ENCODE data around the gene MYBPHL.

MYBPHL gene

DNA sequence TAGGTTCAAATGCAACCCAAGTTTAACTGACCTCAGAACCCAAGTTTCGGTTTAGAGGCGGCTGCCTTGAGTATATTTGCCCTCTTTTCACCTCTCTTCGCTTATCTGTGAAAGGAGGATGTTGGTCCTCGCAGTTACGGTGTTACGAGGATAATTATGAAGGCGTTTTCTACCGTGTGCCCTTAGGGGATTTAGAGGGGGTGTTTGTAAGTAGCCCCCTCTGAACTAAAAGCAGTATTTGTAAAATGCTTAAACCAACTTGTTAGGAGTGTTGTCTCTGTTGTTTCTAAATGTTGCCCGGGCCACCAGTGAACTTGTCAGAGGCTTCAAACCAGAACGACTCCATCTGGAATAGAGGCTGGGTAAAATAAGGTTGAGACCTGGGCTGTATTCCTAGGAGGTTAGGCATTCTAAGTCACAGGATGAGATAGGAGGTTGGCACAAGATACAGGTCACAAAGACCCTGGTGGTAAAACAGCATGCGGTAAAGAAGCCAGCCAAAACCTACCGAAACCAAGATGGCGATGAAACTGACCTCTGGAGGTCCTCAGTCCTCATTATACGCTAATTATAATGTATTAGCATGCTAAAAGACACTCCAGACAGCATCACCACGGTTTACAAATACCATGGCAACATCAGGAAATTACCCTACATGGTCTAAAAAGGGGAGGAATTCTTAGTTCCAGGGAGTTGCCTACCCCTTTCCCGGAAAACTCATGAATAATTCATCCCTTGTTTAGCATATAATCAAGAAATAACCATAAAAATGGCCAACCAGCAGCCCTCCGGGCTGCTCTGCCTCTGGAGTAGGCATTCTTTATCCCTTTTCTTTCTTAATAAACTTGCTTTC lies 22.8 kb downstream of the MYBPHL start:
- no peak for TF ChIP-seq CTCF (IDR thresholded peaks at IDR 0.05; ENCODE audit: extremely low read depth, missing control alignments)
- no peak for DNase-seq (ENCODE audit: low spot score)

DNA sequence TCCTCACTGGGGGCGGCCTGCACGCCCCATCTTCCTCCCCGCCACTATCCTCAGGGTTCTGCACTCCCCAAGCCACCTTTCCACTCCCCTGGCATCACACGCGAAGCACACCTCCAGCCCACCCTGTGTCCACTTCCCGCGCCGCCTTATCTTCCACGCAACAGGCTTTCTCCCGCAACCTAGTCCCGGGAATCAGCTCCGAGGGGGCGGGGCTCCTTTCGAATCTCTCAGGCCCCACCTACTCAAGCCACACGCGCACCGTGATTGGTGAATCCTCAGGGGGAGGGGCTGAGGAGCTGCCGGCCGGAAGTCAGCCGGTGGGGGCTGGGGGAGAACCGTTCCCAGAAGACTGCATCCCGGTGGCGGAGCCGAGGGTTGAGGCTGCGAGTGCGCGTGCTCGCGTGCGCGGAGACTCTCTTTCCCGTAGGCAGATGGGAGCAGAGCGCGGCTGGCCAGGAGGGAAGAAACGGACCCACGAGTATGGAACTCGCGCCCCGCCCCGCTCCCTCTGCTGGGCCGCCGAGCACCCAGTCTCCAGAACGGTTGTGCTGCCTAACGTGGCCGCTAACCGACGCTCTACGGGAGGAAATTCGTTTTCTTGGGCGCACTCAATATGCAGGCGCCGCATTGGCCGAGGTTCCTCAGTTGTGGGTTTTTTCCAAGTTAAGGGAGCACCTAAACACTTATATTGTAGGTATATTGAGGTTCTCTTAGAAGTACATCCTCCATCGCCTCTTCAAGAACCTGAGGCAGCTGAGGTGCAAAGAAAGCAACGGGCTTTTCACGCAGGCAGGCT lies 23.7 kb downstream of the MYBPHL start, which contains the start of gene PSRC1:
PSRC1 (minus strand) TSS at position 194 of the 796 bp plus-strand sequence.
- DNase-seq (ENCODE audit: low spot score), result peak; percentile 95
- peak; percentile 30 for TF ChIP-seq CTCF (IDR thresholded peaks at IDR 0.05; ENCODE audit: extremely low read depth, missing control alignments)

DNA sequence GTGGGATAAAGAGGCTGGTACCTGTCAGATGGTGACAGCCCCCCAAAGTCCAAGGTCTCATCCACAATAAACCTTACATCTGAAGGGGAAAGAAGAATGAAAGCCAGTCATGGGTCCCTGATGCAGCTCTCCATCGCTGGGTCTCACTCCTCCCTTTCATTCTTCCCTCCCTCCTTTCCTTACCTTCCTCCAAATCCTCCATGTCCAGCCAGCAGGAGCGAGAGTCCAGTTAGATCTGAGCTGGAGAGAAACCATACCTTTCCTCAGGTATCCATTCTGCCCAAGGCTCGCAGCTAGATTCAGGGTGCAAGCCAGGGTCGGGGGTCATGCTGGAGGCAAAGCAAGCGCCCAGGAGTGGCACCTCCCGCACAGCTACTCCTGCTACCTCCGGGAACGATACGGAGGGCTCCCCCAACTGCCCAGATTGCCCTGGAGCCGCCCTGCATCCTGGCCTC lies 24.3 kb downstream of the MYBPHL start:
- TF ChIP-seq CTCF (IDR thresholded peaks at IDR 0.05; ENCODE audit: extremely low read depth, missing control alignments), result no peak
- DNase-seq (ENCODE audit: low spot score), result peak; percentile 24

GRCh38 chr1:109281680-109282496 lies 24.9 kb downstream of the MYBPHL start:
- no peak for DNase-seq (ENCODE audit: low spot score)
- TF ChIP-seq CTCF (IDR thresholded peaks at IDR 0.05; ENCODE audit: extremely low read depth, missing control alignments), result no peak

GRCh38 chr1:109280862-109281261 lies 25.9 kb downstream of the MYBPHL start:
- DNase-seq (ENCODE audit: low spot score), result no peak
- no peak for TF ChIP-seq CTCF (IDR thresholded peaks at IDR 0.05; ENCODE audit: extremely low read depth, missing control alignments)

DNA sequence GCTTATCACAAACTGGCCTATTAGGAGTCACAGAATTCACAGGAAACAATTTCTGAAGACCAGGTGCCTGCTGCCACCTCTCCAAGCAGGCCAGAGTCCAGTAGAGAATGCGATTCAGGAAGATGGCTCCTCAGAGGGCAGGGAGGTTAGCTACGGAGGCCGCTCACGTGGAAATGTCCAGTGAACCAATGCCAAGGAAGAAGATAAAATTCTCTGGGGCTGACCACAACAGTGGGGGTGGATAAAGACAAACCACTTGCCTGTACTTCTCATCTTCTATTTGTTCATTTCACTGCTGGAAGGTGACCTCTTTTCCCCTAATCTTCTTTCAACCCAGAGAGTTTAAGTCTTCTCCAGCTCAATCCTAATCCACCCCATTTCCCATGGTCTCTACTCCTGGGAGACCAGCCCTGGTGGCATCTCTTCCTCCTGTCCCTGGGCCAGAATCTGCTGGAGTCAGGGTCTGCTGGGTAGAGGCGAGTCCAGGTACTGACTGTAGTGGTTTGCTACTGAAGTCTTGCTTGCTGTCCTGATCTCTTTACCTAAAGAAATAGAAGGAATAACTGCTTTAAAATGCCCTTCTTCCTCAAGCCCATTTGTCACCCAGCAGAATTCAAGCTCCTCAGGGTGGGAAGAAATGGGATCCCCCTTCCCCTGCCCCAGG lies 27.1 kb downstream of the MYBPHL start:
- no peak for DNase-seq (ENCODE audit: low spot score)
- TF ChIP-seq CTCF (IDR thresholded peaks at IDR 0.05; ENCODE audit: extremely low read depth, missing control alignments), result no peak
